K562 (cell line): ENCODE data around the gene ST14. TPM values are rescaled to one million over a fixed set of nuclear protein-coding genes. Genes with fewer than 3 reads are reported as not detected.

ENCODE experiments used
- ATAC-seq: fragments of 200-7000 bp; cut with Tn5 transposase; 3 replicates; pipeline ENCODE4 v1.9.1; 2020; ENCODE audit warnings: moderate library complexity
- BruUV-seq: library from RNA; stranded (reverse); fragments of 400-500 nt; replicated peaks from 2 replicates; lab custom pipeline; 2021; lab: Mats Ljungman, UMichigan
- CTCF ChIA-PET: fragments of 300-600 bp; formaldehyde crosslinking; extraction: SDS; loops from one replicate; lab custom pipeline; 2021; ENCODE audit warnings: low intra/inter-chr PET ratio; lab: Yijun Ruan, JAX
- POLR2A ChIA-PET: fragments of 300-600, 350-650 bp; sonication (Branson Sonifier 250); formaldehyde crosslinking; extraction: SDS; loops from one replicate; lab custom pipeline; 2021; ENCODE audit warnings: antibody characterized with exemption, inconsistent platforms; lab: Yijun Ruan, JAX
- DNase-seq, 4 experiments: peaks; one replicate each; pipeline versions ENCODE4 v3.0.0 to v3.0.0-alpha.2; 2011 to 2018; ENCODE audit warnings: low spot score in 3 of 4, mixed read lengths in 3 of 4; ENCODE audit errors: extremely low read depth in 1 of 4
- FAIRE-seq: peaks from 2 replicates; lab custom pipeline; 2011; peaks lifted over from hg19 to GRCh38; lab: Jason Lieb, UNC
- H2AFZ ChIP-seq: 2 replicates; pipeline ENCODE4 v1.6.0; 2011; ENCODE audit warnings: low read depth, low read length, control low read depth, inconsistent platforms
- H3K27ac ChIP-seq: fragments of 200-600 bp; 3 replicates; pipeline ENCODE4 v1.8.0; 2011; ENCODE audit warnings: low read depth, mild to moderate bottlenecking, control low read depth, inconsistent platforms, low read length, moderate library complexity, mixed read lengths; ENCODE audit errors: extremely low read depth
- H3K27me3 ChIP-seq, 2 experiments: fragments of 300-600 bp in 1 of 2; 2 replicates in 1 of 2; 3 replicates in 1 of 2; pipeline versions ENCODE4 v1.6.0 to v1.8.0; 2011; ENCODE audit warnings: inconsistent platforms in 2 of 2, low read length in 2 of 2, mild to moderate bottlenecking in 1 of 2, mixed read lengths in 1 of 2, moderate library complexity in 1 of 2; ENCODE audit not compliant: control insufficient read depth in 2 of 2, insufficient read depth in 2 of 2
- H3K36me3 ChIP-seq: fragments of 300-600 bp; 3 replicates; pipeline ENCODE4 v1.8.0; 2011; ENCODE audit warnings: mild to moderate bottlenecking, low read length, inconsistent platforms; ENCODE audit not compliant: control insufficient read depth, insufficient read depth
- H3K4me1 ChIP-seq, 2 experiments: fragments of 200-600 bp in 1 of 2; replicated peaks in 1 of 2; 2 replicates in 1 of 2; 3 replicates in 1 of 2; pipeline versions ENCODE4 v1.5.1 to v1.8.0; 2011; ENCODE audit warnings: inconsistent platforms in 2 of 2, low read length in 2 of 2, mild to moderate bottlenecking in 1 of 2, mixed read lengths in 1 of 2, moderate library complexity in 1 of 2; ENCODE audit not compliant: control insufficient read depth in 2 of 2, insufficient read depth in 2 of 2
- H3K4me2 ChIP-seq: 2 replicates; pipeline ENCODE4 v1.6.1; 2011; ENCODE audit warnings: low read length, control low read depth, inconsistent platforms, mixed read lengths; ENCODE audit not compliant: insufficient read depth
- H3K4me3 ChIP-seq: fragments of 200-600 bp; sonication (generic), shearing (Covaris generic); 2 replicates; pipeline ENCODE4 v1.5.1; 2016; ENCODE audit warnings: control low read depth, inconsistent platforms
- H3K79me2 ChIP-seq: fragments of 200-600 bp; 3 replicates; pipeline ENCODE4 v1.8.0; 2011; ENCODE audit warnings: low read length, inconsistent platforms; ENCODE audit not compliant: control insufficient read depth, insufficient read depth
- H3K9ac ChIP-seq, 2 experiments: 2 replicates each; pipeline versions ENCODE4 v1.6.0 to v1.6.1; 2011; ENCODE audit warnings: low read depth in 2 of 2, low read length in 2 of 2, control low read depth in 1 of 2, inconsistent platforms in 1 of 2, mild to moderate bottlenecking in 1 of 2, mixed read lengths in 1 of 2; ENCODE audit not compliant: insufficient read depth in 1 of 2
- H3K9me1 ChIP-seq: one replicate; pipeline ENCODE4 v1.6.0; 2011; ENCODE audit warnings: inconsistent platforms, mild to moderate bottlenecking, low read length, moderate library complexity; ENCODE audit not compliant: control insufficient read depth, insufficient read depth
- H3K9me3 ChIP-seq: replicated peaks from 2 replicates; pipeline ENCODE4 v1.5.1; 2011; ENCODE audit warnings: low read depth, low read length, inconsistent platforms; ENCODE audit not compliant: control insufficient read depth, insufficient read depth
- H4K20me1 ChIP-seq: replicated peaks from 2 replicates; pipeline ENCODE4 v1.6.1; 2011; ENCODE audit warnings: low read length, inconsistent platforms, mixed read lengths; ENCODE audit not compliant: control insufficient read depth, insufficient read depth
- ARNT ChIP-seq, 2 experiments: fragments of 450-650 bp; IDR thresholded peaks; 2 replicates each; pipeline ENCODE4 v1.6.1; 2016; ENCODE audit warnings: mild to moderate bottlenecking in 1 of 2
- CEBPG ChIP-seq, 3 experiments: fragments of 200-800 bp in 1 of 3; sonication (Bioruptor generic) in 1 of 3; sonication (generic) in 1 of 3; formaldehyde crosslinking in 1 of 3; IDR thresholded peaks in 2 of 3; conservative IDR thresholded peaks in 1 of 3; 2 replicates each; pipeline versions ENCODE4 v1.6.1 to v1.8.0; 2016 to 2022; ENCODE audit warnings: missing compliant biosample characterization in 2 of 3, missing genetic modification characterization in 2 of 3, mild to moderate bottlenecking in 1 of 3, missing genetic modification reagents in 1 of 3
- FOXM1 ChIP-seq, 2 experiments: fragments of 450-650 bp in 1 of 2; sonication (generic) in 1 of 2; formaldehyde crosslinking in 1 of 2; IDR thresholded peaks; 2 replicates each; pipeline versions ENCODE4 v1.6.1 to v1.9.0; 2017 to 2022; ENCODE audit warnings: low read depth in 2 of 2, mild to moderate bottlenecking in 2 of 2, missing genetic modification reagents in 1 of 2, moderate library complexity in 1 of 2
- HDAC8 ChIP-seq: fragments of 450-650 bp; IDR thresholded peaks from 2 replicates; pipeline ENCODE4 v1.6.1; 2016; ENCODE audit warnings: mild to moderate bottlenecking, missing genetic modification characterization, moderate library complexity, missing compliant biosample characterization
- KLF16 ChIP-seq: IDR thresholded peaks from 2 replicates; pipeline ENCODE4 v1.6.1; 2016; ENCODE audit warnings: antibody characterized with exemption
- MEF2D ChIP-seq: conservative IDR thresholded peaks from 2 replicates; pipeline ENCODE4 v1.6.1; 2016; ENCODE audit warnings: low read depth, missing genetic modification characterization, missing compliant biosample characterization
- NELFE ChIP-seq: IDR thresholded peaks from 2 replicates; pipeline ENCODE4 v1.6.1; 2011; ENCODE audit warnings: mild to moderate bottlenecking; ENCODE audit not compliant: insufficient read depth, insufficient read length
- RBM39 ChIP-seq: fragments of 200-400 bp; formaldehyde crosslinking; optimal IDR thresholded peaks from 2 replicates; pipeline ENCODE3; 2018; ENCODE audit warnings: low read depth, low read length
- SMARCA4 ChIP-seq: fragments of 450-650 bp; IDR thresholded peaks from 2 replicates; pipeline ENCODE4 v1.6.1; 2016
- THRAP3 ChIP-seq: fragments of 450-650 bp; IDR thresholded peaks from 2 replicates; pipeline ENCODE4 v1.6.1; 2016; ENCODE audit warnings: mild to moderate bottlenecking, inconsistent platforms, borderline replicate concordance
- ZBED1 ChIP-seq: IDR thresholded peaks from 2 replicates; pipeline ENCODE4 v1.6.1; 2014
- ZNF696 ChIP-seq: fragments of 250-450 bp; sonication (Bioruptor Pico); conservative IDR thresholded peaks from 2 replicates; pipeline ENCODE4 v1.4.0; 2020; ENCODE audit warnings: mild to moderate bottlenecking, moderate library complexity
- ZNF717 ChIP-seq: fragments of 250-450 bp; sonication (Bioruptor Pico); IDR thresholded peaks from 2 replicates; pipeline ENCODE4 v1.5.0; 2021
- ZNF76 ChIP-seq: fragments of 250-450 bp; sonication (Bioruptor Pico); IDR thresholded peaks from 2 replicates; pipeline ENCODE4 v1.4.0; 2020; ENCODE audit warnings: mild to moderate bottlenecking, moderate library complexity, borderline replicate concordance
- WGBS: fragments of 100-300 bp; shearing (Covaris generic); methylation state at CpG from one replicate; pipeline ENCODE4 v1.1.6; 2016; ENCODE audit warnings: low coverage, mixed read lengths; ENCODE audit not compliant: insufficient coverage; ENCODE audit errors: missing lambda C conversion rate; 5-methylcytosine and 5-hydroxymethylcytosine counted together
- in situ Hi-C: fragments of 300-500 bp; cut with MboI; formaldehyde crosslinking; loops from 4 replicates; pipeline ENCODE4 v1.15.0; 2018; ENCODE audit warnings: inconsistent platforms, mixed read lengths
- intact Hi-C: fragments of 100-400 bp; cut with micrococcal nuclease; formaldehyde crosslinking; loops from 2 replicates; pipeline ENCODE4 v1.14.2; 2022
- polyA plus RNA-seq, 8 experiments: library from polyadenylated mRNA; depleted of rRNA in 4 of 8; stranded (reverse) in 5 of 8; unstranded in 3 of 8; fragments of >200 nt; fragmentation: Nextera tagmentation in 2 of 8; fragmentation: Illumina TruSeq in 1 of 8; extraction: Ambion mirVana in 2 of 8; extraction: Trizol in 1 of 8; gene quantifications; 2 replicates each; pipeline versions ENCODE4 v1.2.1 to v1.2.3, GENCODE V29; 2011 to 2014; ENCODE audit warnings: inconsistent platforms in 1 of 8, missing spikeins in 1 of 8
- total RNA-seq, 7 experiments: library from RNA; depleted of rRNA in 6 of 7; stranded (reverse); fragments of >200 nt in 6 of 7; fragmentation: Illumina TruSeq in 2 of 7; extraction: Trizol in 2 of 7; gene quantifications; 2 replicates each; pipeline versions ENCODE4 v1.2.1 to v1.2.3, GENCODE V29; 2011 to 2021; ENCODE audit warnings: low replicate concordance in 1 of 7
- TF ChIP-seq, protein P1 (sequence below), 3 experiments: fragments of 200-800 bp in 1 of 3; sonication (Bioruptor generic) in 1 of 3; sonication (generic) in 1 of 3; formaldehyde crosslinking in 1 of 3; IDR thresholded peaks; 2 replicates each; pipeline versions ENCODE4 v1.6.1 to v1.8.0; 2016 to 2022; ENCODE audit warnings: mild to moderate bottlenecking in 2 of 3, missing compliant biosample characterization in 2 of 3, missing genetic modification characterization in 2 of 3, missing genetic modification reagents in 1 of 3
- TF ChIP-seq, protein P2 (sequence below): fragments of 250-450 bp; sonication (Bioruptor Pico); IDR thresholded peaks from 2 replicates; pipeline ENCODE4 v1.5.0; 2020; ENCODE audit warnings: mild to moderate bottlenecking
- TF ChIP-seq, protein P3 (sequence below): fragments of 250-450 bp; sonication (Bioruptor Pico); IDR thresholded peaks from 2 replicates; pipeline ENCODE4 v1.8.0; 2021; ENCODE audit warnings: moderate library complexity, mild to moderate bottlenecking, inconsistent platforms

ST14 gene
- total and polyA plus RNA-seq, 9 of the 15 experiments (the other 6 are each of a cell fraction or from before 2014, with no cell fraction given) = 0.08 to 0.20 TPM; not detected in 7

DNA sequence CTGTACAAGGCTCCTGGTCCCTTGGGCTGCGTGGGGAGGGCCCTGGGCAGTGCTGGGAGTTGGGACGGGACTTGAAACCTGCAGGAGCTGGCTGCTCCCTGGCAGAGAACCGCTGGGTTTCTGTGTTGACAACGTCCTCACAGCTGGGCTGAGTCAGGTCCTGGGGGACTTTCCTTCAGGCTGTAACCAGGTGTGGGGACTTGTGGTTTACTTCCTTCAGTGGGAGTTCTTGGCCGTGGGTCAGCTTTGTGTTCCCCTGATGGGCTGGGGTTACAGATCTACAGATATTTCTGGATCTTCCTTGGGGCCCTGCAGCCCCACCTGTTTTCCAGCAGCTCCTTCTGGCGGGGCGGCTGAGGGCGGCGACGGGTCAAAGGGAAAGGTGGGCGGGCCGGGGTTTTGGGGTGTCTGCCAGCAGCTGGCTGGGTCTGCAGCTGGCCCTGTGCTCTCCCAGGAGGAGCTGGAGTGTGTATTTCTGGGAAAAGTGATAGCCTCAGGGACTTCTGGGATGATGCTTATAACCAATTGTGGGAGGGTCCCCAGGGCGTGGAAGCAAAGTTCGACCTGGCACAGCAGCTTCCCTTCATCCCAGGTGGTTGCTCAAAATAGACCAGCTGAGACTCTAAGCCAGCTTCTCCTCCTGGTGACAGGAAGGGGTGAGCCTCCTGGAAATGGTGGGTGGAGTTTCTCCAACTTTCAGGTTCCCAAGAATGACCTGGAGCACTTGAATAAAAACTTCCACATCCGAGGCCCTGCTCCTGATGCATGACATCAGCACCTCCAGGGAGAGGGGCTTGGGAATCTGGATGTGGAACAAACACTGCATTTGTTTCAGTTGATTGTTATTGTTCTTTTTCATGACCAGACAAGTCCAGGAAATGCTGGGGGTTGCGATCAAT is 19.1 kb downstream of the ST14 start:
- FAIRE-seq (no peak), DNase-seq (no peak), ATAC-seq (no peak)
- Histone ChIP-seq H3K9ac (no peak overlapping the region), H2AFZ (no peak overlapping the region), H3K4me2 (no peak overlapping the region), H3K79me2 (no peaks in the 10 kb centered on the region), H3K9me3 (no peaks in the 10 kb centered on the region), H3K36me3 (no peaks in the 10 kb centered on the region), H3K27me3 (peaks cover 47 to 77% of the 10 kb centered on the region in 2 experiments), H3K9me1 (no peaks in the 10 kb centered on the region), H3K4me1 (peaks cover 0 to 3% of the 10 kb centered on the region in 2 experiments; a peak in 2 of 5 replicates), H3K4me3 (no peak overlapping the region), H4K20me1 (peaks cover 4% of the 10 kb centered on the region; the same call in 1 of the 2 replicates), H3K27ac (no peak overlapping the region)
- TF ChIP-seq, protein P1, sequence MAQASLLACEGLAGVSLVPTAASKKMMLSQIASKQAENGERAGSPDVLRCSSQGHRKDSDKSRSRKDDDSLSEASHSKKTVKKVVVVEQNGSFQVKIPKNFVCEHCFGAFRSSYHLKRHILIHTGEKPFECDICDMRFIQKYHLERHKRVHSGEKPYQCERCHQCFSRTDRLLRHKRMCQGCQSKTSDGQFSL (CRISPR knock-in tag; IDR thresholded peaks at IDR 0.05) = no peak
- TF ChIP-seq, protein P1 (tag; IDR thresholded peaks at IDR 0.05) = 0 out of 4 replicates have a peak, but pooled peaks of 1 of the 2 experiments have one; percentile 32
- TF ChIP-seq KLF16 (no peak), RBM39 (no peak), ZNF76 (no peak), CEBPG (CRISPR knock-in tag; IDR thresholded peaks at IDR 0.05) (no peak), CEBPG (tag; conservative IDR thresholded peaks at IDR 0.05 in 1 of 2, IDR thresholded peaks at IDR 0.05 in 1 of 2) (no peak), HDAC8 (tag) (0 out of 2 replicates have a peak, but pooled peaks have one; percentile 34), ZNF717 (CRISPR knock-in tag) (no peak), THRAP3 (no peak), MEF2D (no peak), SMARCA4 (no peak), ZBED1 (no peak), NELFE (no peak), ZNF696 (CRISPR knock-in tag) (no peak), ARNT (IDR thresholded peaks at IDR 0.05) (no peak), FOXM1 (IDR thresholded peaks at IDR 0.05; ENCODE audit: low read depth) (no peak), FOXM1 (CRISPR knock-in tag; IDR thresholded peaks at IDR 0.05; ENCODE audit: low read depth) (no peak)
- TF ChIP-seq, protein P2, sequence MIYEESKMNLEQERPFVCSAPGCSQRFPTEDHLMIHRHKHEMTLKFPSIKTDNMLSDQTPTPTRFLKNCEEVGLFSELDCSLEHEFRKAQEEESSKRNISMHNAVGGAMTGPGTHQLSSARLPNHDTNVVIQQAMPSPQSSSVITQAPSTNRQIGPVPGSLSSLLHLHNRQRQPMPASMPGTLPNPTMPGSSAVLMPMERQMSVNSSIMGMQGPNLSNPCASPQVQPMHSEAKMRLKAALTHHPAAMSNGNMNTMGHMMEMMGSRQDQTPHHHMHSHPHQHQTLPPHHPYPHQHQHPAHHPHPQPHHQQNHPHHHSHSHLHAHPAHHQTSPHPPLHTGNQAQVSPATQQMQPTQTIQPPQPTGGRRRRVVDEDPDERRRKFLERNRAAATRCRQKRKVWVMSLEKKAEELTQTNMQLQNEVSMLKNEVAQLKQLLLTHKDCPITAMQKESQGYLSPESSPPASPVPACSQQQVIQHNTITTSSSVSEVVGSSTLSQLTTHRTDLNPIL = no peak
- TF ChIP-seq, protein P3, sequence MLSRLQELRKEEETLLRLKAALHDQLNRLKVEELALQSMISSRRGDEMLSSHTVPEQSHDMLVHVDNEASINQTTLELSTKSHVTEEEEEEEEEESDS (CRISPR knock-in tag) = no peak
- BruUV-seq = no TSS peak
- intact Hi-C loops (no loop called here), in situ Hi-C loops (no loop called here)
- CTCF ChIA-PET = no interaction called here
- POLR2A ChIA-PET = interaction anchor here (0.5 to 1.0 kb wide), 2 partner anchors 203 to 680 kb away, joined by 3 read pairs; no protein-coding TSS in a partner anchor
- 12% methylated on average over 14 of the region's 16 CpGs for WGBS
